Mucosa of descending colon (tissue), 3 donors: ENCODE results near the gene PEX1. TPM values are rescaled to one million over a fixed set of nuclear protein-coding genes. Genes with fewer than 3 reads are reported as not detected.

Source experiments
- ATAC-seq: fragments of 200-7000 bp; cut with Tn5 transposase; one replicate; pipeline ENCODE4 v1.9.1; 2020; ENCODE audit warnings: mild to moderate bottlenecking, moderate library complexity
- DNase-seq, 3 donors: peaks; one replicate each; pipeline ENCODE4 v3.0.0-alpha.2; 2020
- H3K36me3 ChIP-seq: fragments of 200-600 bp; one replicate; pipeline ENCODE4 v1.8.0; 2021; ENCODE audit warnings: low read depth, mild to moderate bottlenecking
- H3K4me1 ChIP-seq: fragments of 200-600 bp; one replicate; pipeline ENCODE4 v1.8.0; 2021; ENCODE audit warnings: low read depth, mild to moderate bottlenecking
- H3K4me3 ChIP-seq: fragments of 200-600 bp; one replicate; pipeline ENCODE4 v1.8.0; 2021; ENCODE audit warnings: mild to moderate bottlenecking
- H3K9me3 ChIP-seq: fragments of 200-600 bp; one replicate; pipeline ENCODE4 v1.8.0; 2021; ENCODE audit warnings: mild to moderate bottlenecking
- CTCF ChIP-seq: fragments of 200-600 bp; IDR thresholded peaks from one replicate; pipeline ENCODE4 v1.8.0; 2022; ENCODE audit warnings: antibody characterized with exemption, mild to moderate bottlenecking
- intact Hi-C, 2 donors: fragments of 100-400 bp; cut with DNase I in 1 of 2; cut with micrococcal nuclease in 1 of 2; formaldehyde crosslinking; loops; one replicate each; pipeline versions ENCODE4 v1.11.0 to v1.11.1; 2022; cut with DNase I, micrococcal nuclease
- total RNA-seq, 3 donors: library from RNA; stranded (reverse); fragmentation: NEBNext Ultra II Directional in 2 of 3; extraction: Animal tissue kit (Norgen Biotek cat#: 25700) in 2 of 3; gene quantifications; one replicate each; pipeline versions ENCODE4 v1.2.1 to v1.2.4, GENCODE V29; 2021 to 2023
- donor health status: DM: no; HTN: no; CAD: no; lungs with moderate emphysema.
- donor health status: DM: no; HTN: no; CAD: no.
- donor health status: DM: no; HTN: yes; CAD: no.

PEX1 gene
- total RNA-seq, 3 donors from 2014 or later, result 17.4 to 21.5 (median 20.4) TPM

- no peaks in the 10 kb centered on the region for H3K4me1 ChIP-seq
- H3K36me3 ChIP-seq, result peaks cover 4% of the 10 kb centered on the region
- DNase-seq (no peak), ATAC-seq (no peak)
- TF ChIP-seq CTCF, result no peak
- intact Hi-C loops, result no loop called here
- no peaks in the 10 kb centered on the region for H3K9me3 ChIP-seq
- no peak overlapping the region for H3K4me3 ChIP-seq
Observed at GRCh38 chr7:92560602-92561001, 32.3 kb upstream of the PEX1 start.

- ATAC-seq (no peak), DNase-seq (no peak)
- Histone ChIP-seq H3K4me1 (no peaks in the 10 kb centered on the region), H3K9me3 (no peaks in the 10 kb centered on the region), H3K36me3 (no peaks in the 10 kb centered on the region), H3K4me3 (no peak overlapping the region)
- TF ChIP-seq CTCF, result no peak
- intact Hi-C loops, result no loop called here
Observed at GRCh38 chr7:92557808-92558362, 29.6 kb upstream of the PEX1 start.

- ATAC-seq, result no peak
- intact Hi-C loops, result no loop called here
- TF ChIP-seq CTCF, result no peak
- no peak for DNase-seq
- Histone ChIP-seq H3K36me3 (no peaks in the 10 kb centered on the region), H3K9me3 (no peaks in the 10 kb centered on the region), H3K4me3 (no peak overlapping the region), H3K4me1 (no peaks in the 10 kb centered on the region)
Observed at GRCh38 chr7:92557249-92557648, 28.9 kb upstream of the PEX1 start.

GRCh38 chr7:92550194-92550593, 21.9 kb upstream of the PEX1 start:
- no peak for TF ChIP-seq CTCF
- no peaks in the 10 kb centered on the region for H3K4me1 ChIP-seq

GRCh38 chr7:92547579-92547978, 19.3 kb upstream of the PEX1 start:
- H3K9me3 ChIP-seq, result no peaks in the 10 kb centered on the region
- no peak for TF ChIP-seq CTCF
- no peaks in the 10 kb centered on the region for H3K36me3 ChIP-seq
- ATAC-seq, result no peak
- intact Hi-C loops, result no loop called here
- DNase-seq, result no peak
- no peak overlapping the region for H3K4me3 ChIP-seq
- H3K4me1 ChIP-seq, result no peaks in the 10 kb centered on the region

More at GRCh38 chr7:92550194-92550593, 21.9 kb upstream of the PEX1 start:
- intact Hi-C loops, result no loop called here
- ATAC-seq, result no peak
- H3K4me3 ChIP-seq, result no peak overlapping the region
- no peaks in the 10 kb centered on the region for H3K36me3 ChIP-seq
- no peaks in the 10 kb centered on the region for H3K9me3 ChIP-seq
- no peak for DNase-seq
